ENCODE measurements around the gene GPRC5B. TPM values are rescaled to one million over a fixed set of nuclear protein-coding genes. Genes with fewer than 3 reads are reported as not detected.

Gene GPRC5B, protein sequence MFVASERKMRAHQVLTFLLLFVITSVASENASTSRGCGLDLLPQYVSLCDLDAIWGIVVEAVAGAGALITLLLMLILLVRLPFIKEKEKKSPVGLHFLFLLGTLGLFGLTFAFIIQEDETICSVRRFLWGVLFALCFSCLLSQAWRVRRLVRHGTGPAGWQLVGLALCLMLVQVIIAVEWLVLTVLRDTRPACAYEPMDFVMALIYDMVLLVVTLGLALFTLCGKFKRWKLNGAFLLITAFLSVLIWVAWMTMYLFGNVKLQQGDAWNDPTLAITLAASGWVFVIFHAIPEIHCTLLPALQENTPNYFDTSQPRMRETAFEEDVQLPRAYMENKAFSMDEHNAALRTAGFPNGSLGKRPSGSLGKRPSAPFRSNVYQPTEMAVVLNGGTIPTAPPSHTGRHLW
- 0.21 and 1.2 TPM in 2 replicates for total RNA-seq

DNA sequence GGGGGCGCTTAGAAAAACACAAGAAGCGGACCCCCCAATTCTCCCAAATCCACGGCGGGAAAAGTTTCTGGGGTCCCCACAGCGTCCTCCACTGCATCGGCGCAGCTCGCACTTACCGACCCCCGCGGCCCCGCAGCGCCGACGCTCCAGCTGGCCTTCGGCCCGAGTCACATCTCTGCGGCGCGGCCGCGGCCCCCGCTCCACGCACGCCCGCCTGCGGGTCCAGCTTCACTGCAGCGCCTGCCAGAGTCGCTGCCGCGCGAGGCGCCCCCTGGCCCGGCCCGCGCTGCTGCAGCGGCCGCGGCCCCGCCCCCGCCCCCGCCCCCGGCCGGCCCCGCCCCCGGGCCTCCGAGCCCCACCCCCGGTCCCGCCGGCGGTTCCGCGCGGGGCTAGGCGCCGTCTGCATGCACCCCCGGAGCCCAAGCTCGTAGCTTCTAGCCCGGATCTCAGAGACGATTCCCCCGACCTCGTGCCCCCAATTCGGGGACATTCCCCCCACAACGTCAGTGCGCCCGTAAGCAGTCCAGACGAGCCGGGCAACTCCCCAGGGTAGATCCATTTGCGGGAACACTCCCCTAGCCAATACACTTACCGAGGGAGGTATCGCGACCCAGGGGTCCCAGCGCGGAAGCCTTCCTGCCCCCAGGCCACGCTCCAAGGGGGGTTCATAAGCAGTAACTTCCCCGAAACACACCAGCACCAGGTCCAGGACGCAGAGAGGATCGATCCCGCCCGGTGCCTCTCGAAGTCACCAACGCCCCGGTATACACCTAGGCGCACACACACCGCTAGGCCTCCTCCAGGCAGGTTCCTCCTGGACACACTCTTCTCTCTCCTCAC is at the start of gene GPRC5B:
Gene GPRC5B (minus strand): TSS at position 238 of the 840 bp plus-strand sequence. CDS start 12,003 bp downstream, outside the sequence.

Other genes with a start within 250 kb of the GPRC5B start
- gene KNOP1, start 166.6 kb downstream of the GPRC5B start, total RNA-seq = 9.4 and 10.0 TPM in 2 replicates
- 3.4 and 4.9 TPM in 2 replicates for gene IQCK, start 166.6 kb downstream of the GPRC5B start, total RNA-seq
- not detected in 2 replicates for gene GPR139, start 189.0 kb upstream of the GPRC5B start, total RNA-seq